ENCODE results near the gene RTKN2. TPM values are rescaled to one million over a fixed set of nuclear protein-coding genes. Genes with fewer than 3 reads are reported as not detected.

RTKN2 gene
- total RNA-seq, 1 experiment from 2014 or later, result 14.4 TPM

GRCh38 chr10:62244785-62245467 is 23.7 kb downstream of the RTKN2 start:
- no peak overlapping the region for H3K4me2 ChIP-seq (ENCODE audit: insufficient read depth, insufficient read length, low read length)

More at GRCh38 chr10:62244785-62245467, 23.7 kb downstream of the RTKN2 start:
- Histone ChIP-seq H2AK5ac (ENCODE audit: insufficient read length, low read length) (no peak overlapping the region), H3K79me1 (ENCODE audit: insufficient read depth, low read depth, low read length, poor library complexity, severe bottlenecking) (no peaks in the 10 kb centered on the region), H3K14ac (ENCODE audit: insufficient read depth, low read length) (no peak overlapping the region), H4K91ac (ENCODE audit: insufficient read length, low read depth, low read length) (no peak overlapping the region), H3T11ph (ENCODE audit: low read length) (no peak overlapping the region), H4K5ac (ENCODE audit: insufficient read length, low read depth, low read length) (no peak overlapping the region), H3K27me3 (ENCODE audit: insufficient read depth, low read length) (no peaks in the 10 kb centered on the region), H2BK5ac (ENCODE audit: insufficient read length, low read length) (no peak overlapping the region), H2BK12ac (ENCODE audit: insufficient read length, low read depth, low read length) (no peak overlapping the region), H3K27ac (ENCODE audit: insufficient read length, low read depth, low read length) (no peak overlapping the region), H2BK120ac (ENCODE audit: low read depth, low read length, poor library complexity, severe bottlenecking) (no peak overlapping the region), H3K23ac (ENCODE audit: insufficient read length, low read depth, low read length) (no peak overlapping the region), H2BK20ac (ENCODE audit: low read depth, low read length, poor library complexity, severe bottlenecking) (no peak overlapping the region), H3K4me1 (ENCODE audit: insufficient read depth, low read length) (no peaks in the 10 kb centered on the region), H4K8ac (replicated peaks; ENCODE audit: insufficient read length, low read depth, low read length) (no peak overlapping the region), H3K4ac (ENCODE audit: low read depth, low read length) (no peak overlapping the region), H3K9me3 (ENCODE audit: control insufficient read depth, low read depth, low read length) (no peaks in the 10 kb centered on the region), H3K56ac (ENCODE audit: insufficient read length, low read depth, low read length) (no peak overlapping the region), H3K79me2 (ENCODE audit: insufficient read depth, low read length) (no peaks in the 10 kb centered on the region), H2AFZ (ENCODE audit: low read length) (no peak overlapping the region), H3K18ac (ENCODE audit: insufficient read length, low read depth, low read length) (no peak overlapping the region), H4K20me1 (ENCODE audit: control insufficient read depth, insufficient read depth, insufficient read length) (no peaks in the 10 kb centered on the region), H3K23me2 (ENCODE audit: insufficient read length, low read depth, low read length, poor library complexity, severe bottlenecking) (no peaks in the 10 kb centered on the region), H2BK15ac (ENCODE audit: low read depth, low read length) (no peak overlapping the region), H3K9ac (ENCODE audit: extremely low read depth, insufficient read length, low read length) (no peak overlapping the region)
- Mint-ChIP-seq H3K27me3 (ENCODE audit: low read depth) (no peaks in the 10 kb centered on the region), H3K36me3 (ENCODE audit: insufficient read depth in 1 of 3, low read depth in 3 of 3) (peaks cover 0 to 5% (median 4%) of the 10 kb centered on the region in 3 experiments; a peak in 3 of 7 replicates), H3K4me3 (no peak overlapping the region), H3K4me1 (peaks cover 3 to 8% of the 10 kb centered on the region in 2 experiments; a peak in 3 of 4 replicates), H3K27ac (peak overlapping the region in 1 of 3 experiments; percentile 84; a peak in 1 of 7 replicates), H3K9me3 (no peaks in the 10 kb centered on the region)
- no CpG with 5 or more reads among the region's 5 CpGs for WGBS (ENCODE audit: extremely low coverage, insufficient read length, low lambda C conversion rate)
- DNase-seq, result no peak
- TF ChIP-seq, protein P1, sequence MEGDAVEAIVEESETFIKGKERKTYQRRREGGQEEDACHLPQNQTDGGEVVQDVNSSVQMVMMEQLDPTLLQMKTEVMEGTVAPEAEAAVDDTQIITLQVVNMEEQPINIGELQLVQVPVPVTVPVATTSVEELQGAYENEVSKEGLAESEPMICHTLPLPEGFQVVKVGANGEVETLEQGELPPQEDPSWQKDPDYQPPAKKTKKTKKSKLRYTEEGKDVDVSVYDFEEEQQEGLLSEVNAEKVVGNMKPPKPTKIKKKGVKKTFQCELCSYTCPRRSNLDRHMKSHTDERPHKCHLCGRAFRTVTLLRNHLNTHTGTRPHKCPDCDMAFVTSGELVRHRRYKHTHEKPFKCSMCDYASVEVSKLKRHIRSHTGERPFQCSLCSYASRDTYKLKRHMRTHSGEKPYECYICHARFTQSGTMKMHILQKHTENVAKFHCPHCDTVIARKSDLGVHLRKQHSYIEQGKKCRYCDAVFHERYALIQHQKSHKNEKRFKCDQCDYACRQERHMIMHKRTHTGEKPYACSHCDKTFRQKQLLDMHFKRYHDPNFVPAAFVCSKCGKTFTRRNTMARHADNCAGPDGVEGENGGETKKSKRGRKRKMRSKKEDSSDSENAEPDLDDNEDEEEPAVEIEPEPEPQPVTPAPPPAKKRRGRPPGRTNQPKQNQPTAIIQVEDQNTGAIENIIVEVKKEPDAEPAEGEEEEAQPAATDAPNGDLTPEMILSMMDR (conservative IDR thresholded peaks at IDR 0.05), result peak; percentile 89

All from H9 (cell line).